ENCODE measurements around the gene CMAS. TPM values are rescaled to one million over a fixed set of nuclear protein-coding genes. Genes with fewer than 3 reads are reported as not detected.

Gene CMAS
- total RNA-seq, 3 donors from 2014 or later, result 20.6 to 26.5 (median 25.6) TPM

- Histone ChIP-seq H3K36me3 (no peaks in the 10 kb centered on the region), H3K27ac (no peak overlapping the region), H3K4me3 (no peak overlapping the region), H3K4me1 (no peaks in the 10 kb centered on the region), H3K27me3 (no peaks in the 10 kb centered on the region), H3K9me3 (no peaks in the 10 kb centered on the region)
- TF ChIP-seq POLR2AphosphoS5 (IDR thresholded peaks at IDR 0.05) (no peak), POLR2A (IDR thresholded peaks at IDR 0.05) (no peak), CTCF (IDR thresholded peaks at IDR 0.05) (no peak)
- DNase-seq (ENCODE audit: low spot score in 2 of 2), result no peak
- intact Hi-C loops (cut with DNase I; ENCODE audit: low total_unique reads), result no loop called here
Observed at GRCh38 chr12:22054155-22054554, 8.1 kb downstream of the CMAS start.

GRCh38 chr12:22056607-22057006, 10.6 kb downstream of the CMAS start:
- DNase-seq (ENCODE audit: low spot score in 2 of 2), result no peak
- Histone ChIP-seq H3K4me3 (no peak overlapping the region), H3K36me3 (no peaks in the 10 kb centered on the region), H3K27me3 (no peaks in the 10 kb centered on the region), H3K9me3 (no peaks in the 10 kb centered on the region), H3K4me1 (no peaks in the 10 kb centered on the region), H3K27ac (no peak overlapping the region)
- intact Hi-C loops (cut with DNase I; ENCODE audit: low total_unique reads), result no loop called here
- TF ChIP-seq CTCF (IDR thresholded peaks at IDR 0.05) (no peak), POLR2AphosphoS5 (IDR thresholded peaks at IDR 0.05) (no peak), POLR2A (IDR thresholded peaks at IDR 0.05) (no peak)

- no peaks in the 10 kb centered on the region for H3K27me3 ChIP-seq
- H3K4me1 ChIP-seq, result no peaks in the 10 kb centered on the region
- H3K4me3 ChIP-seq, result no peak overlapping the region
- H3K9me3 ChIP-seq, result no peaks in the 10 kb centered on the region
- no peaks in the 10 kb centered on the region for H3K36me3 ChIP-seq
- intact Hi-C loops (cut with DNase I; ENCODE audit: low total_unique reads), result no loop called here
- no peak for DNase-seq (ENCODE audit: low spot score in 2 of 2)
- TF ChIP-seq POLR2A (IDR thresholded peaks at IDR 0.05) (no peak), POLR2AphosphoS5 (IDR thresholded peaks at IDR 0.05) (no peak), CTCF (IDR thresholded peaks at IDR 0.05) (no peak)
- no peak overlapping the region for H3K27ac ChIP-seq
Observed at GRCh38 chr12:22059976-22060647, 14.1 kb downstream of the CMAS start.

- no peak for DNase-seq (ENCODE audit: low spot score in 2 of 2)
- TF ChIP-seq POLR2A (IDR thresholded peaks at IDR 0.05) (no peak), CTCF (IDR thresholded peaks at IDR 0.05) (no peak), POLR2AphosphoS5 (IDR thresholded peaks at IDR 0.05) (no peak)
- Histone ChIP-seq H3K27ac (no peak overlapping the region), H3K4me1 (no peaks in the 10 kb centered on the region), H3K27me3 (no peaks in the 10 kb centered on the region), H3K4me3 (no peak overlapping the region), H3K36me3 (no peaks in the 10 kb centered on the region), H3K9me3 (no peaks in the 10 kb centered on the region)
- intact Hi-C loops (cut with DNase I; ENCODE audit: low total_unique reads), result no loop called here
Observed at GRCh38 chr12:22064968-22065367, 18.9 kb downstream of the CMAS start.

- no peaks in the 10 kb centered on the region for H3K9me3 ChIP-seq
- intact Hi-C loops (cut with DNase I; ENCODE audit: low total_unique reads), result no loop called here
- no peaks in the 10 kb centered on the region for H3K36me3 ChIP-seq
- no peak overlapping the region for H3K4me3 ChIP-seq
- H3K27ac ChIP-seq, result no peak overlapping the region
- no peak for DNase-seq (ENCODE audit: low spot score in 2 of 2)
- no peaks in the 10 kb centered on the region for H3K4me1 ChIP-seq
- no peak for TF ChIP-seq POLR2A (IDR thresholded peaks at IDR 0.05)
- no peak for TF ChIP-seq POLR2AphosphoS5 (IDR thresholded peaks at IDR 0.05)
- no peak for TF ChIP-seq CTCF (IDR thresholded peaks at IDR 0.05)
- H3K27me3 ChIP-seq, result no peaks in the 10 kb centered on the region
Observed at GRCh38 chr12:22066310-22066709, 20.3 kb downstream of the CMAS start.
